Measurements from ENCODE around the gene LRRC4C. TPM values are rescaled to one million over a fixed set of nuclear protein-coding genes. Genes with fewer than 3 reads are reported as not detected.

The LRRC4C gene
- total RNA-seq, 2 experiments from 2014 or later, result not detected

- Mint-ChIP-seq H3K4me1 (ENCODE audit: low read depth) (no peaks in the 10 kb centered on the region), H3K4me3 (no peak overlapping the region), H3K27ac (no peak overlapping the region), H3K27me3 (no peaks in the 10 kb centered on the region), H3K36me3 (ENCODE audit: low read depth) (no peaks in the 10 kb centered on the region), H3K9me3 (peaks cover 6% of the 10 kb centered on the region)
- intact Hi-C loops (cut with DNase I, micrococcal nuclease), result no loop called here
- POLR2A ChIA-PET, result no interaction called here
- DNase-seq (no peak), ATAC-seq (ENCODE audit: poor library complexity) (no peak)
- Histone ChIP-seq H3K36me3 (ENCODE audit: insufficient read depth, low read length) (no peaks in the 10 kb centered on the region), H3K4me3 (ENCODE audit: low read length) (no peak overlapping the region), H3K27me3 (ENCODE audit: control insufficient read depth in 1 of 2, insufficient read depth in 2 of 2, low read length in 2 of 2) (no peaks in the 10 kb centered on the region), H3K27ac (ENCODE audit: low read depth in 1 of 2, low read length in 2 of 2) (no peak overlapping the region), H3K9me3 (ENCODE audit: control insufficient read depth in 1 of 2, insufficient read depth in 1 of 2, low read length in 2 of 2) (peaks cover 3 to 4% of the 10 kb centered on the region in 2 experiments), H3K4me1 (ENCODE audit: insufficient read depth, low read length) (no peaks in the 10 kb centered on the region)
- CTCF ChIA-PET, result no interaction called here
- TF ChIP-seq CTCF (IDR thresholded peaks at IDR 0.05), result no peak
Observed at GRCh38 chr11:40879911-40880310, 579.5 kb downstream of the LRRC4C start.

- H3K4me1 Mint-ChIP-seq (ENCODE audit: low read depth), result no peaks in the 10 kb centered on the region
- H3K9me3 Mint-ChIP-seq, result peaks cover 11% of the 10 kb centered on the region
- Histone ChIP-seq H3K27ac (ENCODE audit: low read depth in 1 of 2, low read length in 2 of 2) (no peak overlapping the region), H3K4me1 (ENCODE audit: insufficient read depth, low read length) (no peaks in the 10 kb centered on the region), H3K27me3 (ENCODE audit: control insufficient read depth in 1 of 2, insufficient read depth in 2 of 2, low read length in 2 of 2) (no peaks in the 10 kb centered on the region), H3K4me3 (ENCODE audit: low read length) (no peak overlapping the region), H3K36me3 (ENCODE audit: insufficient read depth, low read length) (no peaks in the 10 kb centered on the region), H3K9me3 (ENCODE audit: control insufficient read depth in 1 of 2, insufficient read depth in 1 of 2, low read length in 2 of 2) (peaks cover 3 to 4% of the 10 kb centered on the region in 2 experiments)
- H3K27ac Mint-ChIP-seq, result no peak overlapping the region
- CTCF ChIA-PET, result no interaction called here
- H3K27me3 Mint-ChIP-seq, result no peaks in the 10 kb centered on the region
- TF ChIP-seq CTCF (IDR thresholded peaks at IDR 0.05), result no peak
- POLR2A ChIA-PET, result no interaction called here
- intact Hi-C loops (cut with DNase I, micrococcal nuclease), result no loop called here
- DNase-seq (no peak), ATAC-seq (ENCODE audit: poor library complexity) (no peak)
- no peaks in the 10 kb centered on the region for H3K36me3 Mint-ChIP-seq (ENCODE audit: low read depth)
- no peak overlapping the region for H3K4me3 Mint-ChIP-seq
Observed at GRCh38 chr11:40877981-40878380, 581.5 kb downstream of the LRRC4C start.

GRCh38 chr11:40877256-40877655, 582.2 kb downstream of the LRRC4C start:
- Mint-ChIP-seq H3K36me3 (ENCODE audit: low read depth) (no peaks in the 10 kb centered on the region), H3K27me3 (no peaks in the 10 kb centered on the region), H3K27ac (no peak overlapping the region), H3K4me1 (ENCODE audit: low read depth) (no peaks in the 10 kb centered on the region), H3K9me3 (peaks cover 7% of the 10 kb centered on the region), H3K4me3 (no peak overlapping the region)
- ATAC-seq (ENCODE audit: poor library complexity) (no peak), DNase-seq (no peak)
- H3K27me3 ChIP-seq (ENCODE audit: control insufficient read depth in 1 of 2, insufficient read depth in 2 of 2, low read length in 2 of 2), result no peaks in the 10 kb centered on the region
- ChIA-PET CTCF (no interaction called here), POLR2A (no interaction called here)
- TF ChIP-seq CTCF (IDR thresholded peaks at IDR 0.05), result no peak
- H3K27ac ChIP-seq (ENCODE audit: low read depth in 1 of 2, low read length in 2 of 2), result no peak overlapping the region
- no peak overlapping the region for H3K4me3 ChIP-seq (ENCODE audit: low read length)
- peaks cover 3 to 4% of the 10 kb centered on the region in 2 experiments for H3K9me3 ChIP-seq (ENCODE audit: control insufficient read depth in 1 of 2, insufficient read depth in 1 of 2, low read length in 2 of 2)
- no peaks in the 10 kb centered on the region for H3K36me3 ChIP-seq (ENCODE audit: insufficient read depth, low read length)
- intact Hi-C loops (cut with DNase I, micrococcal nuclease), result no loop called here
- no peaks in the 10 kb centered on the region for H3K4me1 ChIP-seq (ENCODE audit: insufficient read depth, low read length)

All from CD4-positive, alpha-beta T cell (primary cell).